ENCODE data around the gene PSMC3IP. TPM values are rescaled to one million over a fixed set of nuclear protein-coding genes. Genes with fewer than 3 reads are reported as not detected.

PSMC3IP gene
- polyA plus RNA-seq, 1 donor from 2014 or later, result 22.5 TPM

GRCh38 chr17:42531455-42532354, 45.8 kb downstream of the PSMC3IP start:
- Histone ChIP-seq H2AFZ (ENCODE audit: low read depth, low read length) (no peak overlapping the region), H3K9me2 (ENCODE audit: insufficient read depth, low read length) (no peaks in the 10 kb centered on the region), H3K9ac (ENCODE audit: low read length) (peak overlapping the region; percentile 29), H4K20me1 (ENCODE audit: insufficient read depth) (no peaks in the 10 kb centered on the region), H3K36me3 (ENCODE audit: insufficient read depth, low read length) (no peaks in the 10 kb centered on the region), H3K9me3 (ENCODE audit: low read length) (no peaks in the 10 kb centered on the region), H3K27ac (ENCODE audit: low read length) (no peak overlapping the region), H3K4me3 (ENCODE audit: low read length) (peak overlapping the region; percentile 52), H3K4me2 (ENCODE audit: low read length) (no peak overlapping the region), H3K27me3 (ENCODE audit: insufficient read depth, low read depth, low read length) (no peaks in the 10 kb centered on the region), H3K79me2 (replicated peaks; ENCODE audit: insufficient read depth, low read length) (no peaks in the 10 kb centered on the region), H3F3A (ENCODE audit: insufficient read depth, low read length, poor library complexity, severe bottlenecking) (no peaks in the 10 kb centered on the region)
- TF ChIP-seq EP300 (conservative IDR thresholded peaks at IDR 0.05; ENCODE audit: poor library complexity, severe bottlenecking) (no peak), RAD21 (conservative IDR thresholded peaks at IDR 0.05) (peak; percentile 10)
- TF ChIP-seq, protein P1, sequence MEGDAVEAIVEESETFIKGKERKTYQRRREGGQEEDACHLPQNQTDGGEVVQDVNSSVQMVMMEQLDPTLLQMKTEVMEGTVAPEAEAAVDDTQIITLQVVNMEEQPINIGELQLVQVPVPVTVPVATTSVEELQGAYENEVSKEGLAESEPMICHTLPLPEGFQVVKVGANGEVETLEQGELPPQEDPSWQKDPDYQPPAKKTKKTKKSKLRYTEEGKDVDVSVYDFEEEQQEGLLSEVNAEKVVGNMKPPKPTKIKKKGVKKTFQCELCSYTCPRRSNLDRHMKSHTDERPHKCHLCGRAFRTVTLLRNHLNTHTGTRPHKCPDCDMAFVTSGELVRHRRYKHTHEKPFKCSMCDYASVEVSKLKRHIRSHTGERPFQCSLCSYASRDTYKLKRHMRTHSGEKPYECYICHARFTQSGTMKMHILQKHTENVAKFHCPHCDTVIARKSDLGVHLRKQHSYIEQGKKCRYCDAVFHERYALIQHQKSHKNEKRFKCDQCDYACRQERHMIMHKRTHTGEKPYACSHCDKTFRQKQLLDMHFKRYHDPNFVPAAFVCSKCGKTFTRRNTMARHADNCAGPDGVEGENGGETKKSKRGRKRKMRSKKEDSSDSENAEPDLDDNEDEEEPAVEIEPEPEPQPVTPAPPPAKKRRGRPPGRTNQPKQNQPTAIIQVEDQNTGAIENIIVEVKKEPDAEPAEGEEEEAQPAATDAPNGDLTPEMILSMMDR (IDR thresholded peaks at IDR 0.05; ENCODE audit: poor library complexity, severe bottlenecking), result peak; percentile 63

DNA sequence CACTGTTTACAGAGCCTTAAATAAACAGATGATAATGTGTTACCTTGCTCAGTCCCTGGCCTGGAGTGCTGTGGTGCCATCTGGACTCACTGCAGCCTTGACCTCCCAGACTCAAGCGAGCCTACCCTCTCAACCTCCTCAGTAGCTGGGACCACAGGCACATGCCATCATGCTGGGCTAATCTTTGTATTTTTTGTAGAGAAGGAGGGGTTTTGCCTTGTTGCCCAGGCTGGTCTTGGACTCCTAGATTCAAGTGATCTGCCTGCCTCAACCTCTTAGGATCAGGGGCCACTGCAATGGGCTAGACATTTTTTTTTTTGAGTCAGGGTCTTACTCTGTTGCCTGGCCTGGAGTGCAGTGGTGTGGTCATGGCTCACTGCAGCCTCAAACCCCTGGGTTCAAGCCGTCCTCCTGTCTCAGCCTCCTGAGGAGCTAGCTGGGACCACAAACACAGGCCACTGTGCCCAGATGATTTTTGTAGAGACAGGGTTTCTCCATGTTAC, 46.5 kb downstream of the PSMC3IP start:
- Histone ChIP-seq H3K9me3 (ENCODE audit: low read length) (no peaks in the 10 kb centered on the region), H3K36me3 (ENCODE audit: insufficient read depth, low read length) (no peaks in the 10 kb centered on the region), H3K79me2 (replicated peaks; ENCODE audit: insufficient read depth, low read length) (no peaks in the 10 kb centered on the region), H2AFZ (ENCODE audit: low read depth, low read length) (no peak overlapping the region), H3K9me2 (ENCODE audit: insufficient read depth, low read length) (no peaks in the 10 kb centered on the region), H3K27me3 (ENCODE audit: insufficient read depth, low read depth, low read length) (no peaks in the 10 kb centered on the region), H3K4me2 (ENCODE audit: low read length) (no peak overlapping the region), H4K20me1 (ENCODE audit: insufficient read depth) (no peaks in the 10 kb centered on the region), H3F3A (ENCODE audit: insufficient read depth, low read length, poor library complexity, severe bottlenecking) (no peaks in the 10 kb centered on the region), H3K9ac (ENCODE audit: low read length) (no peak overlapping the region), H3K27ac (ENCODE audit: low read length) (no peak overlapping the region), H3K4me3 (ENCODE audit: low read length) (no peak overlapping the region)
- TF ChIP-seq, protein P1 (IDR thresholded peaks at IDR 0.05; ENCODE audit: poor library complexity, severe bottlenecking), result no peak

GRCh38 chr17:42529061-42529460, 48.5 kb downstream of the PSMC3IP start:
- Histone ChIP-seq H3F3A (ENCODE audit: insufficient read depth, low read length, poor library complexity, severe bottlenecking) (no peaks in the 10 kb centered on the region), H3K79me2 (replicated peaks; ENCODE audit: insufficient read depth, low read length) (no peaks in the 10 kb centered on the region), H3K36me3 (ENCODE audit: insufficient read depth, low read length) (no peaks in the 10 kb centered on the region), H4K20me1 (ENCODE audit: insufficient read depth) (no peaks in the 10 kb centered on the region), H3K27ac (ENCODE audit: low read length) (no peak overlapping the region), H3K4me3 (ENCODE audit: low read length) (no peak overlapping the region), H2AFZ (ENCODE audit: low read depth, low read length) (no peak overlapping the region), H3K27me3 (ENCODE audit: insufficient read depth, low read depth, low read length) (no peaks in the 10 kb centered on the region), H3K4me2 (ENCODE audit: low read length) (no peak overlapping the region), H3K9ac (ENCODE audit: low read length) (no peak overlapping the region), H3K9me3 (ENCODE audit: low read length) (no peaks in the 10 kb centered on the region), H3K9me2 (ENCODE audit: insufficient read depth, low read length) (no peaks in the 10 kb centered on the region)
- TF ChIP-seq, protein P1 (IDR thresholded peaks at IDR 0.05; ENCODE audit: poor library complexity, severe bottlenecking), result no peak
- TF ChIP-seq MXI1 (conservative IDR thresholded peaks at IDR 0.05; ENCODE audit: poor library complexity, severe bottlenecking) (no peak), RAD21 (conservative IDR thresholded peaks at IDR 0.05) (no peak), SMC3 (conservative IDR thresholded peaks at IDR 0.05; ENCODE audit: poor library complexity) (no peak), REST (IDR thresholded peaks at IDR 0.05; ENCODE audit: borderline replicate concordance) (no peak), EP300 (conservative IDR thresholded peaks at IDR 0.05; ENCODE audit: poor library complexity, severe bottlenecking) (no peak), TAF1 (IDR thresholded peaks at IDR 0.05; ENCODE audit: low read depth) (no peak), POLR2AphosphoS5 (IDR thresholded peaks at IDR 0.05) (no peak), EZH2 (IDR thresholded peaks at IDR 0.05; ENCODE audit: borderline replicate concordance, insufficient read depth, low read length, poor library complexity, severe bottlenecking) (no peak)
